A549 treated with RU486 at 1 μM for 4 hours (cell line): ENCODE results near the gene OLR1. TPM values are rescaled to one million over a fixed set of nuclear protein-coding genes. Genes with fewer than 3 reads are reported as not detected.

Source experiments
- total RNA-seq: library from RNA; stranded (reverse); fragments of 200-300 nt; extraction: Qiagen RNA extraction; gene quantifications from 5 replicates; pipeline ENCODE4 v1.2.3, GENCODE V29; 2022; ENCODE audit warnings: low read depth

Gene OLR1
- total RNA-seq = 1.0 to 2.1 TPM (median 1.2 TPM) in 5 replicates

DNA sequence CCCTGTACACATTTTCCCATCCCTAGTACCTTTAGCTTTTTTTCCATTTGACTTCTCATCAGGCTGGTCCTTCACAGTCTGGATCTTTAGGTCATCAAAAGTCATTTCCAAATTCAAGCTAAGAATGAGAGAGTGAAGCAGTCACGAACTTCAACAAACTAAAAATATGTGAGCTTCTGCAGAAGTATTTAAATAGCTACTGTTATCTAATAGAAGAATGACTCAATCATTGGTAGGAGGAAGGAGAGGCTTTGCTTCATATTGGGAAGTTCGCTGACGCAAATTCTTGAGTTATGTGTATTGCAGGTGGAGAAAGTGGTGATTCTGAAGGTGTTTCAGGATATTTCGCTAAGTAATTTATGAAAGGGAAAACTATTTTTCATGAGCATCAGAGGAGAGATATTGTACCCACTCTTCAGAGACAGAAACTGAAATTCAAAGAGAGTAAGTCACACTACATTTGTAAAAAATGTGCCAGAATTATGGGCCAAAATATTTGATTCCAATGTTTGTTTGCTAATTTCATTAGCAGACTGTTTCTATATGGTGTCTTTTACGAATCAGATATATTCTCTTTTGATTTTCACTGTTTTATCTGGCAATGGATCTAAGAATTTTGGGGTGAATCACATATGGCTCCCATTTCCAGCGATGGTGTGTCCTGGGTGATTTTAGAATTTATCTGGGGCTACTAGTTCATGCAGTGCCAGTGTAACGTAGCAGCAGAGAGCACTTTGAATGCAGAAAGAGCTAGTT, at the start of gene OLR1:
Gene OLR1, minus strand, starts transcription at position 160 of the 756 bp plus-strand sequence. Its CDS starts 55 bp downstream, at position 105.

DNA sequence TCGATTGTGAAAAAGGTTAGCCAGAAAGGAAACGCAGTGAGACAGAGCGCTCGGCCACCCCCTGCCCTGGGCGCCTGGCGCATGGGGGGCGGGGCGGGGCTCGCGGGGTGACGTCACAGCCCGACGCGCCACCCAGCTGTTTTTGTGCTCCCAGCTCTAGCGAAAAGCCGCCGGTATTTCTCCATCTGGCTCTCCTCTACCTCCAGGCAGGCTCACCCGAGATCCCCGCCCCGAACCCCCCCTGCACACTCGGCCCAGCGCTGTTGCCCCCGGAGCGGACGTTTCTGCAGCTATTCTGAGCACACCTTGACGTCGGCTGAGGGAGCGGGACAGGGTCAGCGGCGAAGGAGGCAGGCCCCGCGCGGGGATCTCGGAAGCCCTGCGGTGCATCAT, 40.8 kb upstream of the OLR1 start, which contains the start of gene GABARAPL1:
Gene GABARAPL1, plus strand, starts transcription at position 139 of the 393 bp plus-strand sequence. Its CDS starts 253 bp downstream, at position 392.

DNA sequence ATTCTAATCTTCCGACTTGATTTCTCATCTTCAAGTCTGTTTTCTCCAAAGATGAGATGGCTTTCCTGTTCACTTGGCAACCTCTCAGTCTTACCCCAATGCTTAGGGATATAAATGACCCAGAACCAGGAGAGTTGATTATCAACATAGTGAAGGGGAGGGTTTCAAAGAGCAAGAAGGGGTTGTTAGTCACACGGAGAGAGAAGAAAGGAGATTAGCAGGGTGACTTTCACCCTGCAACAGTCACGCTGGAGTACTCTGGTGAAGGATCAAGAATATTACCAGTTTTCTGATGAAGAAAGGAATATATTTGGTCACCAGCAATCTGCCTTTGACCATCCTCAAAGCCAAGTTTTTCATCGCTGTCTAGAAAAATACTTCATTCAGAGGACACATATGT, 6.9 kb upstream of the OLR1 start, which contains the start of gene TMEM52B:
Gene TMEM52B, plus strand, starts transcription at position 212 of the 400 bp plus-strand sequence. CDS start 543 bp downstream, outside the sequence.

DNA sequence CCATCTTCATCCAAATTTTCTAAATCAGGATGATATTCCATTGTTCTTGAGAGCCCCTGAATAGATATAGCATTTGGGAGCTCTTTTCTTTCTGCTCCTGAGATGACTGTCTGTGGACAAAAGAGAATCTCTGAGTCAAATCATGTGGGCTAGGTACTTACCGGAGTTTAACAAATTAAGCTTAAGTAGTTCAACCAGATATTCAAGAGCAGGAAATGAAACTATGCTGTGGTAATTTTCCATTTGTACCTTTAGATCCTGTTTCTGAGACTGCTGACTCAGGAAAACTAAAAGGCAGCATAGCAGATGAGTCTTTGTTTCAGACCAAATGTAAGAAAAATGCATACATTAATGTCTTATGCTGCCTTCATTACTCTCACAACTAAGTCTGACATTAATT, 41.9 kb downstream of the OLR1 start, which contains the start of gene CLEC7A:
Gene CLEC7A, minus strand, starts transcription at position 158 of the 400 bp plus-strand sequence. Its CDS starts 117 bp downstream, at position 41.

Other genes with a start within 250 kb of the OLR1 start
- gene CLEC2A, start 239.8 kb downstream of the OLR1 start, total RNA-seq = not detected in 5 replicates
- not detected in 5 replicates for gene CLEC12A, start 200.7 kb downstream of the OLR1 start, total RNA-seq
- gene CLEC1B, start 173.0 kb downstream of the OLR1 start, total RNA-seq = not detected in 5 replicates
- not detected in 5 replicates for gene CLEC12B, start 161.5 kb downstream of the OLR1 start, total RNA-seq
- gene CLEC9A, start 141.4 kb downstream of the OLR1 start, total RNA-seq = not detected in 5 replicates
- gene CLEC1A, start 73.1 kb downstream of the OLR1 start, total RNA-seq = not detected in 5 replicates
- not detected in 5 replicates for gene CLEC7A, start 41.9 kb downstream of the OLR1 start, total RNA-seq
- gene TMEM52B, start 6.9 kb upstream of the OLR1 start, total RNA-seq = 0.05 to 0.18 TPM (median 0.13 TPM) in 4 of 5 replicates, not detected in the other
- 31.2 to 48.6 TPM (median 43.5 TPM) in 5 replicates for gene GABARAPL1, start 40.7 kb upstream of the OLR1 start, total RNA-seq
- not detected in 5 replicates for gene KLRD1, start 135.7 kb upstream of the OLR1 start, total RNA-seq
- gene KLRK1, start 217.9 kb upstream of the OLR1 start, total RNA-seq = 0.09 to 0.12 TPM in 2 of 5 replicates, not detected in the others
- gene KLRC4, start 237.6 kb upstream of the OLR1 start, total RNA-seq = not detected in 5 replicates
- 0.31 to 0.37 TPM (median 0.32 TPM) in 3 of 5 replicates, not detected in the others for gene KLRC3, start 248.5 kb upstream of the OLR1 start, total RNA-seq